ENCODE measurements around the gene ASTN2. TPM values are rescaled to one million over a fixed set of nuclear protein-coding genes. Genes with fewer than 3 reads are reported as not detected.

Gene ASTN2
- total RNA-seq, 1 experiment from 2014 or later = 4.8 TPM

GRCh38 chr9:116391306-116391900 lies 1023.5 kb downstream of the ASTN2 start:
- DNase-seq (ENCODE audit: low read depth, low spot score) (no peak), ATAC-seq (no peak)
- TF ChIP-seq ATF3 (IDR thresholded peaks at IDR 0.05) = no peak
- H3K27ac ChIP-seq (ENCODE audit: low read depth, low read length) = no peak overlapping the region
- no peaks in the 10 kb centered on the region for H3K9me3 ChIP-seq (ENCODE audit: control insufficient read depth in 1 of 2, insufficient read depth in 1 of 2, low read depth in 1 of 2, low read length in 2 of 2)
- H3K79me2 ChIP-seq (ENCODE audit: insufficient read depth, low read length) = no peaks in the 10 kb centered on the region
- H3K36me3 ChIP-seq (ENCODE audit: control insufficient read depth in 1 of 2, insufficient read depth in 2 of 2, low read length in 2 of 2) = no peaks in the 10 kb centered on the region
- no peaks in the 10 kb centered on the region for H3K9me2 ChIP-seq (ENCODE audit: insufficient read depth)
- H3K4me2 ChIP-seq (ENCODE audit: low read length) = no peak overlapping the region
- no peak overlapping the region for H3K4me3 ChIP-seq (replicated peaks in 1 of 2; ENCODE audit: low read depth in 1 of 2, low read length in 2 of 2)
- RAD21 ChIA-PET (ENCODE audit: low non-redundant PET in 1 of 2, low total read pairs in 2 of 2, uncharacterized antibody in 2 of 2, unreplicated experiment in 2 of 2) = no interaction called here
- POLR2A ChIA-PET = no interaction called here
- no TSS peak for BruUV-seq (replicated peaks)
- H3K27me3 ChIP-seq (ENCODE audit: insufficient read depth, low read length) = no peaks in the 10 kb centered on the region
- no peak overlapping the region for H3K9ac ChIP-seq (ENCODE audit: low read length)
- intact Hi-C loops (cut with micrococcal nuclease) = no loop called here
- CTCF ChIA-PET = no interaction called here
- H2AFZ ChIP-seq (ENCODE audit: low read depth, low read length, poor library complexity, severe bottlenecking) = no peak overlapping the region
- H3K4me1 ChIP-seq (ENCODE audit: control insufficient read depth in 1 of 2, insufficient read depth in 2 of 2, low read length in 2 of 2) = no peaks in the 10 kb centered on the region
- H4K20me1 ChIP-seq (ENCODE audit: insufficient read depth) = no peaks in the 10 kb centered on the region

- H3K9ac ChIP-seq (ENCODE audit: low read length) = no peak overlapping the region
- no peak overlapping the region for H3K27ac ChIP-seq (ENCODE audit: low read depth, low read length)
- ChIA-PET CTCF (no interaction called here), POLR2A (no interaction called here), RAD21 (ENCODE audit: low non-redundant PET in 1 of 2, low total read pairs in 2 of 2, uncharacterized antibody in 2 of 2, unreplicated experiment in 2 of 2) (no interaction called here)
- DNase-seq (ENCODE audit: low read depth, low spot score) = no peak
- no peaks in the 10 kb centered on the region for H3K36me3 ChIP-seq (ENCODE audit: control insufficient read depth in 1 of 2, insufficient read depth in 2 of 2, low read length in 2 of 2)
- BruUV-seq (replicated peaks) = no TSS peak
- H3K4me1 ChIP-seq (ENCODE audit: control insufficient read depth in 1 of 2, insufficient read depth in 2 of 2, low read length in 2 of 2) = no peaks in the 10 kb centered on the region
- no peaks in the 10 kb centered on the region for H3K79me2 ChIP-seq (ENCODE audit: insufficient read depth, low read length)
- no peak for ATAC-seq
- TF ChIP-seq ATF3 (IDR thresholded peaks at IDR 0.05) (no peak), RAD21 (IDR thresholded peaks at IDR 0.05; ENCODE audit: low read depth) (no peak), ELF1 (IDR thresholded peaks at IDR 0.05; ENCODE audit: borderline replicate concordance, low read depth) (no peak), EGR1 (IDR thresholded peaks at IDR 0.05; ENCODE audit: low read depth) (no peak), YY1 (IDR thresholded peaks at IDR 0.05; ENCODE audit: extremely low read depth, insufficient replicate concordance, low read depth, low read length) (no peak), SRF (IDR thresholded peaks at IDR 0.05; ENCODE audit: low read depth) (no peak), EZH2 (IDR thresholded peaks at IDR 0.05) (no peak)
- no peak overlapping the region for H2AFZ ChIP-seq (ENCODE audit: low read depth, low read length, poor library complexity, severe bottlenecking)
- H3K27me3 ChIP-seq (ENCODE audit: insufficient read depth, low read length) = no peaks in the 10 kb centered on the region
- H3K4me2 ChIP-seq (ENCODE audit: low read length) = no peak overlapping the region
- intact Hi-C loops (cut with micrococcal nuclease) = no loop called here
- H4K20me1 ChIP-seq (ENCODE audit: insufficient read depth) = no peaks in the 10 kb centered on the region
- H3K4me3 ChIP-seq (replicated peaks in 1 of 2; ENCODE audit: low read depth in 1 of 2, low read length in 2 of 2) = no peak overlapping the region
- no peaks in the 10 kb centered on the region for H3K9me3 ChIP-seq (ENCODE audit: control insufficient read depth in 1 of 2, insufficient read depth in 1 of 2, low read depth in 1 of 2, low read length in 2 of 2)
- no peaks in the 10 kb centered on the region for H3K9me2 ChIP-seq (ENCODE audit: insufficient read depth)
These were observed 1024.3 kb downstream of the ASTN2 start for GRCh38 chr9:116390303-116391228.
